ENCODE measurements around the gene HOXB7.

HOXB7 gene

DNA sequence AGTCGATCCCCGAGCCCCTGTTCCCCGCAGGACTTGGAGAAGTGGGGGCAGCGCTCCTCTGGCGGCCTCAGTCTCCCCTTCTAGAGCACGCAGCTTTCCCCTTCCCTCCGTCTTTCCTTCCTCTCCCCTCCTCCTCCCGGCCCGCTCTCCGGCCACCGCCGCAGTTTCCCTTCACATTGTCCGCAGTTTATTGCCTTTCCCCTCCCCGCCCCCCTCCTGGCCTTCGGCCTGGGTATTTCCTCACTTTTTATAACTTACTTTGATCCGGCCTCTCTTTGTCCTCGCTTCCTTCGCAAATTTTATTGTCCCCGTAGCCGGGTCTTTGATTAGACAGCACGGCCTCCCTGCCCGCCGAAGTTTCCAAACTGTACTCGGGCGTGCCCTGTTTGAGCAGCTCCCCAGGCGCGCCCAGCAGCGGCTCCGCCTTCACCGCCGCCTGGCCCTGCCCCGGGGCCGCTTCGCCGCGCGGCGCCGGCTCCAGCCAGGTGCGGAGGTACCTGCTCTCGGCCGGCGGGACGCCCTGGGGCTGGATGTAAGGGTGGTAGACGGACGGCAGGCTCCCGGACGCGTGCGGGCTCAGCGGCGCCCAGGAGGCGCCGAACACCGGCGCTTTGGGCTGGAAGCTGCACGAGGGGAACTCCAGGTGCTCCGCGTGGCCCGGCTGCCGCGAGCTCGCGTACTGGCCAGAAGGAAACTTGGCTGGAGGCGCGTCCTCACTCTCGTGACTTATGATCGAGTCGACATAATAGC, 14.9 kb upstream of the HOXB7 start:
- peak; percentile 77 for DNase-seq
- in situ Hi-C loops (cut with HindIII; ENCODE audit: low pct_ligation_motif_present, low pct_unique_long_range_greater_than_20kb, low sequenced_read_pairs), result no loop called here

DNA sequence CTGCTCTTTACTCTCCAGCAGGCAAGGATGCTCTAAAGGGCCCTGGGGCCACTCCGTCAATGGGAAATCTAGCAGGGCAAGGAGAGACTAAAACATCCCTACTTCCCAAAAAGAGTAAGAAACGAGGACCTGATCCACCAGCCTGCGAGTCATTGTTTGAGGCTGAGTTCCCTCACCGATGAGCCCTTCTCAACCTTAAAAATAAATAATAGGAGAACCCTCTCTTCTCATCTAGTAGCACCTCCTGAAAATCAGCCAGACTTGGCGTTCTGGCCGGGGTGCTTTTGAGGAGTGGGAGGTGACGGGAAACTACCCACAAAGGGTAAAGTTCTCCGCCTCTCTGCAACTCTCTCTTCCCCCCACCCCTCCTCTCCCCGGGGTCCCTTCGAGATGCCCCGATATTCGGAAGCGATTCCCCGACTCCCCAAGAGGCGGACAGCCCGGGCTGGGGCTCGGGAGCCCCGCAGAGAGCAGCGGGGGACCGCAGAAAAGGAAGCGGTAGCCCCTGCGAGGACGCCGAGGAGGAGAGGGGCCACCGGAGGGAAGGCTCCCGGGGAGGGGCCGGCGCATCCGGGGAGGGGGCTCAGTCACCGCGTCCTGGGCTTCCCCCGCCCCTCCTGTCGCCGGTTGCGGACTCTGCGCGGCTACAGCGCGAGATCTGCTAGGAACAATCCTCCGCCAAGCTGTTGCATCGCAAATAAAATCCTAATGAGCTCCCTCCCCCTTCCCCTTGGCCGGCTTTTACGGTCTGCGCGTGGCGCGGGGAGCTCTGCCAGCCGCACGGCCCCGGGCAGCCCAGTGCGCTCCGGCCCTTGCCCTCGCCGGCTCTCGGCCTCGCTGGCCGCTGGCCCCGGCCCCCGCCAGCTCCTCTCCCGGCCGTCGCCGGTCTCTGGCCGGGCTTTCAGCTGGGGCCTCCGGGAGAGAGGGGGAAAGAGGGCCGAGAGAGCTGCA, 14.0 kb upstream of the HOXB7 start:
- in situ Hi-C loops (cut with HindIII; ENCODE audit: low pct_ligation_motif_present, low pct_unique_long_range_greater_than_20kb, low sequenced_read_pairs), result no loop called here
- DNase-seq, result peak; percentile 62

DNA sequence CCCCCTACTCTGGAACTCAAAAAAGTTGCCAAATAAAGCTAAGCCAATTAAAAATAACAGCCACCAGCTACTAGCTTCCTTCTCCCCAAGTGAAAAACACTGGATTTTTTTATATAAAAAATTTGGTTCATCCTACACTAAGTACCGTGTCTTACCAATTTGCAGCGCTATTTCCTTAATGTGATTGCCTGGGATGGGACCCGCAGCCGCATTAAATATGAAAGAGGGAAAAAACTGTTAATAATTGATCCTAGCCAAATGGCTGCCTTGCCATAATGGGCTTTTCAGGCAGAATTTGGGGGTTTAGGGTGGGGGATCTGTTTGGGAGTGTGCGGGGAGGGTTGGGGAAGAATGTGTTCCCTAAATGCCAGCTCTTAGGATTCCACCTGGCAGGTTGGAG, 13.3 kb upstream of the HOXB7 start:
- in situ Hi-C loops (cut with HindIII; ENCODE audit: low pct_ligation_motif_present, low pct_unique_long_range_greater_than_20kb, low sequenced_read_pairs), result no loop called here
- DNase-seq, result no peak

DNA sequence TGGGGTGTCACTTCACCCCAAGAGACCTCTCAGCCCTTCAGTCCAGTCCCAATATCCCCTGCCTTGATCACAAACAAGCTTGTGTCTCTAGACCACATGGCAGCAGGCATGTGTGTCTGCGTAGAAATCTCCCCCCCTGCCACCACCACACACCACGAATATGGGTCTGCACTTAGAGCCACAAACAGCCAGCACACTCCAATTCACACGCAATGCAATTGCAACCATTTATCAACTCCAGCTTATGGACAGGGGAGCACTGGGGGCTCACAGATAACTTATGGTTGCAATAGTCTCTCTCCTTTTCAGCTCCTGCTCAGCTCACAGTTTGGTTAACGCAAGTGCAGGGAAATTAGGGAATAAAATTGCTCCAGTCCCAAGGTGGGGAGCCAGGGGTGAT, 12.8 kb upstream of the HOXB7 start:
- in situ Hi-C loops (cut with HindIII; ENCODE audit: low pct_ligation_motif_present, low pct_unique_long_range_greater_than_20kb, low sequenced_read_pairs), result no loop called here

DNA sequence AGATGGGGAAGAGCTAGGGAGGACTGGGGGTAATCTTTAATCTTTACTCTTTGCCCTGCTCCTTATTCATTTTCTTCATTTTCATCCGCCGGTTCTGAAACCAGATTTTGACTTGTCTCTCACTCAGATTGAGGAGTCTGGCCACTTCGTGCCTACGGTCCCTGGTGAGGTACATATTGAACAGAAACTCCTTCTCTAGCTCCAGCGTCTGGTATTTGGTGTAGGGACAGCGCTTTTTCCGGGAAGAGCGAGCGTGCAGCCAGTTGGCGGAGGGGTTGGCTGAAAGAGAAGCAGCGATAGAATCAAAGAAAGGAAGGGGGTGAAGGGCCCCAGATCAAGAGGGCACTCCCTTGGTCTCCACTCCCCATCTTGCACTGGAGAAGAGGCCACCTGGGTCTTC, 12.0 kb upstream of the HOXB7 start:
- in situ Hi-C loops (cut with HindIII; ENCODE audit: low pct_ligation_motif_present, low pct_unique_long_range_greater_than_20kb, low sequenced_read_pairs), result no loop called here
- no peak for DNase-seq

More for the DNA sequence above, 12.8 kb upstream of the HOXB7 start:
- no peak for DNase-seq

DNA sequence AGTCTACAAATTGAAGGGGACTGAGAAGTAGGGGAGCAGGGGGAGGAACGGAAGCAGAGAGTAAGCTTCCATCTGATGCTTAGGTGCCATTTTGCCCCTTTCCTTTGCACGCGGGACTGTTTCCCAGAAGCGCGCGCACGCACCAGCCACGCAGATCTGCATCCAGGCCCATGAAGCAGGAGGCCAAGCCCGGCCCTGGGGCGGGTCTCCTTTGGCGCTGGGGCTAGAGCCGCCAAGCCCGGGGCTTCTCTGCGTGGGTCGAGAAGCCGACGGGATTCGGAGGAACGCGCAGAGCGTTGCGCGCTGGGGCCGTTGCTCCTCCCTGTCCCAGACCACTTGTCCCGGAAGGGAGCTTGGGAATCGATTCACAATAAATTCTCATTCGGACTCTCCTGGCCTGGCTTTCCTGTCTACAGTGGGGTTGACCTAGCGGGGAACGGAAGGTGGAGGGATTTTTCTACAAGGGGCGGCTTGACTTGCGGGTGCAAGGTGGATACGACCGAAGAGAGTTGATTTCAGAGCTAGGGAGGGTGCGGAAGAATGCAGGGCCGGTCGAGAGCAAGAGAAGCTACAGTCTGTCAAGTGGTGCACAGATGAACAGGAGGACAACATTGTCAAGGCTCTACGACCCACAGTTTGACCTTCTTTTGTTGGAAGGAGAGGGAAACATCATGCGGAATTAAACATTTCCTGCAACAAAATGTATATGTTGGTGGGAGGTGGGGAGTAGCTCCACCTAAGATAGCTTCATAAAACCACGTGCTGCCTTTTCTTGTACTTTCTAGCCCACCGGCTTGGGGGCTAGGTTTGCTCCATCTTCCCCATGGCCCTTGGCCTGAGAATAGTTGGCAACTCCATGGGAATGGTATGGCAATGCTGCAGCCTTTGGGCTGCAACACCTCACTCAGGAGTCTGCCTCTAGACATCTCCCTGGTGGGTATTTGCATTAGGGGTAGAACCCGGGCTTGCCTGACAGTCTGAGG, 10.9 kb upstream of the HOXB7 start:
- in situ Hi-C loops (cut with HindIII; ENCODE audit: low pct_ligation_motif_present, low pct_unique_long_range_greater_than_20kb, low sequenced_read_pairs), result no loop called here
- no peak for DNase-seq

DNA sequence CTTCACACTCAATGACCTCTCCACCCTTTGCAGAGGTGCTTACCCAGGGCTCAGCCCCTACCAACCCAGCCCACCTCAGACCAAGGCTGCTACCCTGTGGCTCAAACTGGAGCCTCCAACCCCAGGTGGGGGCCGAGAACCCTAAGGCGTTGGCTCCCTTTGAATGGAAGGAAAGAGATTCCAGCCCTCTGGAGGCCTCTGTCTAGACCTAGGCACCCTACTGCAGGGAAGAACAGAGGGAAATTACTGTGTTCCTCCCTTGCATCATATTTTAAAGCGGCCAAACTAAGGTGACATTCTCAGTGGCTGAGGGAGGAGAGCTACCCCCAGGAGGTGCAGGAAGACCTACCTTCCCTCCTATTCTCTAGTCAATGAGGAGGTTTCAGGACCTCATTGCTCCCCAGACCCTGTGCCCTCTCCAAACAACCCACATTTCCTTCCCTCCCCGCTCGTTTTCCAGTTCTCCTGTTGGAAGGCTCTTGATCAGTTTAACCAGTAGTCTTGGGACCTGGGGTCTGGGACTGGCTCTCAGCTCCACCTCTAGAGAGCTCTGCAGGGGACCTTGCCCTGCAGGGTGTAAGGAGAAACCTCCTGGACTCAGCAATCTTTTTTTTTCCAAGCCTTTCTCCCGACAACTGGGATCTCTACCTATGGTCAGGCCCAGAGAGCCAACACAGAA, 9.8 kb upstream of the HOXB7 start:
- in situ Hi-C loops (cut with HindIII; ENCODE audit: low pct_ligation_motif_present, low pct_unique_long_range_greater_than_20kb, low sequenced_read_pairs), result no loop called here
- no peak for DNase-seq

DNA sequence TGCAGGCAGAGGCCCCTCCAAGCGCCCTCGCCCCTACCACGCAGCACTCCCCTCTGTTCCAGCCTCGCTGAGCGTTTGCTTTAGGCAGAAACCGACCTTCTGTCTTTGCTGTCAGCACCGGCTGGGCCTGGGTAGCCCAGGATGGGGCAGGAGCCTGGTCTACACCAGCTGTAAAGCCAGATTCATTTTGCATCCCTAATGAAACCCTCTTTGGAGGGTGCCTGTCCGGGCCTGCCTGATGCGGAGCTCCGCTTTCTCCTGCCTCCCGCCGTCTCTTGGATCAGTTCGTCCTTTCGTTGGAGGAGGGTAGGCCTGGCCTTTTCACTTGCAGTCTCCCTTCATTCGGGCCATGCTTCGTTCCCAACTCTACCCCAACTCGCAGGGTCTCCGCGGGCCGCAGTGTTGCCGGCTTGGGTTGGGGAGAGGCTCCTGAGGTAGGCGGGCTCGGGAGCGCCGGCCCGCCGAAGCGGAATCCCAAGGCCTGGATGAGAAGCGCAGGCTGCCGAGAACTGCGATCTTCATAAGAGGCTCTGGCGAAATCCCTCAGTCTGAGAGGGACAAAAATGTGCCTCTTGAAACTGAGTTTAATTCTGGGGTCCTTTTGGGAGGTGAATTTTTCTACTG, 9.1 kb upstream of the HOXB7 start:
- in situ Hi-C loops (cut with HindIII; ENCODE audit: low pct_ligation_motif_present, low pct_unique_long_range_greater_than_20kb, low sequenced_read_pairs), result no loop called here
- DNase-seq, result no peak

DNA sequence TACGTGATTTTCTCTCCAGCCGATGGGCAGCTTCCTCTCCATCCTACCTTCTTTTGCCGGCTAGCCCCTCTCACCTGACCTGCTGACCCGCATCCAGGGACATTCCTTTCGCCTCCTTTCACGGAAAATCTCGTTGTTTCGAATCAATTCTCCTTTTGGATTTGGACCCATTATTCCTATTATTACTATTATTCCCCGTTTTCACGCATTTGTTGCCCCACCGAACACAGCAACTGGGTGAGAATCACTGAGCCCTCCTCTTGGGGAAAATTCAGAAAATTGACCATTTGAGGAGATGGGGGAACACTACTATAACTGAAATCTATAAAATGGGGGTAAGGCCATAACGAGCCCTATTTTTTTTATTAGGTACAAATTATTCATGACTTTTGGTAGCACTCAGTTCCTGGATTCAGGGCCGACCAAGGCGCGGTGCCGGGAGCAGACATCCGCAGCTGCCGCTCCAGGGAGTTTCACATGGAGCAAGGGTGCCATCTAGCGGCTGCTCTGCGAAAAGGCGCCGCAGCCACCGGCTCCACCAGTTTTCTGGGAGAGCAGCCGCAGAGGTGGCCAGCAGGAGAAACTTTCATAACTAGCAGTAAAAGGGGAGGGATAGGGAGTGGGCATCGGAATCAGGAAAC, 7.6 kb upstream of the HOXB7 start:
- peak; percentile 91 for DNase-seq
- in situ Hi-C loops (cut with HindIII; ENCODE audit: low pct_ligation_motif_present, low pct_unique_long_range_greater_than_20kb, low sequenced_read_pairs), result no loop called here

DNA sequence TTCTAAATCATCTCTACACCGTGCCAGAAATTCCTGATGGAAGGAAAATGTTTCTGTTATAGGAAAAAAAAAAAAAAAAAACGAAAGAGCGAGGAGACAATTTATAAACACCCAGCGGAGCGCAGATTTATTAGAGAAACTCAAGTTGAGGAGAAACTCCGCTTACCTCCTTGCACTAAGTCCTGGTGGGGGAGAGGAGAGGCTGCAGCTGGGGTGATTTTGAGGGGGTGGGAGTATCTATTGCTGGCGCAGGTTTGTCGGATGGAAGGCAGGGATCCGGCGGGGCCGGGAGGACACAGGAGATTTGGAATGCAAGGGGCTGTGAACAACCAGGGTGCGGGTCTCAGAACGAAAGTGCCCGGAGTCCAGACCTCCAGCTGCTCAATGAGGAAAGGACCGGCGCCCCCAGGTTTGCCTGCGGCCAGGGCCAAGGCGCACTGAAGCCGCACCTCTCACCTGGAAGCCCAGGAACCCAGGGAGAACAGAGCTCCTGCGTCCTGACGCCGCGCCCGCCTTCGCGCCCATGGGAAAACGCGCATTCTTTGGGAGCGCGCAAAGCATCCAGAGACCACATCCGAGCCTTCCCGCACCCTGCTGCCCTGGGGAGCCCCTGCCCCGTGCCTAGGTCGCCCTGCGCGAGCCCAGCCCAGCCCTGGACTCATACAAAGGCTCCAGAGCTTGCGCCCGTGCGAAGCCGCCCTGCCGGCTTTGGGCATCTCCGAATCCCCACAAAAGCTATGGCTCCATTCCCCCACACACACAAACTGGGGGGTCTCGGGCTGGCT, 6.8 kb upstream of the HOXB7 start:
- no peak for DNase-seq
- in situ Hi-C loops (cut with HindIII; ENCODE audit: low pct_ligation_motif_present, low pct_unique_long_range_greater_than_20kb, low sequenced_read_pairs), result no loop called here

DNA sequence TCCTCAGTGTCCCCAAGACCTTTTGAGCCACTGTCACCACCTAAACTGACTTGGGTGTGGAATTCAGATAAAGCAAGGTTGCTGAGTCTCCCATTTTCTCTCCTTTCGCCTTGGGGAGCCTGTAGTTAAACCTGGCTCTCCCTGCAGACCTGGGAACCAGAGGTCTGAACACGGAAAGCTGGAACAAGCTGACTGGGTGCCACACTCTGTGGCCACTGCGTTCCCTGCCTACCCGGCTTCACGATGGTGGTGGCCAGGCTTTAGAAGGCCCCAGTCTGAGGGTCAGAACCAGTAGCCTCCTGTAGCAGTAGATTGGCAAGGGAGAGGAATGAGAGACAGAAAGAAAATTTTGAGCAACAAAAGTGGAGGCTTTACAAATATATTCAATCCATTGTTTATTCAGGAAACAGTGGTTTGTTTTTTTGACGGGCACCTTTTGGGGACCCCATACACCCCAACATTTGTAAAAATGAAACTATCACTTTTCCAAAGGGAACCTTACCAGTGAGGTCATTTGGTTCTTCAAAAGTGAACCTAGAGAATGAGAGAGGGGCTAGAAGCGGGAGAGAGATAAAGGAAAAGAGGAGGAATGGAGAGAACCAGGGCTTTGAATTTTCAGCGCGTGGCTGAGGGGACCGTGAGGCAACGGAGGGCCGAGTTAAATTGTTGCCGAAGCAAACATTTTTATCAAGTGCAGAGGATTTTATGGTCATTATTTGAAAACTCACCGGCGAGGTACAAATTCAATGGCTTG, 6.1 kb upstream of the HOXB7 start:
- in situ Hi-C loops (cut with HindIII; ENCODE audit: low pct_ligation_motif_present, low pct_unique_long_range_greater_than_20kb, low sequenced_read_pairs), result no loop called here

DNA sequence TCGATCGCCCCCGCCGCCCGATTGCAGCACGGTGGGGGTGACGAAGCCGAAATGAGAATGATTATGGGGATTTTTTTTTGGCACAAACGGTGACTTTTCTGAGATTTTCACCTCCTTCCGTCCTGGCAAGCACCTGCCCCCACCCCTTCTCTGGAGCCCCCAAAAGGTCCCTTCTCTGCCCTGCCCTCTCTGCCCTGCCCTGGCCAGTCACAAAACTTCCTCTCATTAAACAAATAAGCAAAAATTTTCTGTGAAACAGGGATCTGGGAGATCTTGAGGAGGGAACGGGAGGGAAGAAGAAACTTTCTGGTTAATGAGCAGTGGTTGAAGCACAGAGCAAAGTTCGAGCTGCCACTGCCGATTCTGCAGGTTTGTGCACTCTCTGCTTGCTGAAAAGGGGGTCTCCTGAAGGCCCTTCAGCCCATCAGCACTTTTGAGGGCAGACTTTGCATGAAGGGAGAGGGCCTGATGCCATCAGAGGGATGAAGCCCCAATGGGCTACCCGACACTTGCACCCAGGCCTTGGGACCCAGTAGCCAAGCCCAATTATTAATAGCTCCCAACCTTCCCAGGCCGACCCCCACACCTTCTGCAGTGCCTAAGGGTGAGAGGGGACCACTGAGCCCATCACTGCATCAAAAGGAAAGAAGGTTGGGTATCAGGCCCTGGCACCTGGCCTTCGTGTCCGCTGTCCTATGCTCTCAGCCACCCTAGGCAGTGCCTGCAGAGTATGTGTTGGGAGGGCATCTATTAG, 5.3 kb upstream of the HOXB7 start:
- in situ Hi-C loops (cut with HindIII; ENCODE audit: low pct_ligation_motif_present, low pct_unique_long_range_greater_than_20kb, low sequenced_read_pairs), result no loop called here
- no peak for DNase-seq

More for the DNA sequence above, 6.1 kb upstream of the HOXB7 start:
- DNase-seq, result no peak

DNA sequence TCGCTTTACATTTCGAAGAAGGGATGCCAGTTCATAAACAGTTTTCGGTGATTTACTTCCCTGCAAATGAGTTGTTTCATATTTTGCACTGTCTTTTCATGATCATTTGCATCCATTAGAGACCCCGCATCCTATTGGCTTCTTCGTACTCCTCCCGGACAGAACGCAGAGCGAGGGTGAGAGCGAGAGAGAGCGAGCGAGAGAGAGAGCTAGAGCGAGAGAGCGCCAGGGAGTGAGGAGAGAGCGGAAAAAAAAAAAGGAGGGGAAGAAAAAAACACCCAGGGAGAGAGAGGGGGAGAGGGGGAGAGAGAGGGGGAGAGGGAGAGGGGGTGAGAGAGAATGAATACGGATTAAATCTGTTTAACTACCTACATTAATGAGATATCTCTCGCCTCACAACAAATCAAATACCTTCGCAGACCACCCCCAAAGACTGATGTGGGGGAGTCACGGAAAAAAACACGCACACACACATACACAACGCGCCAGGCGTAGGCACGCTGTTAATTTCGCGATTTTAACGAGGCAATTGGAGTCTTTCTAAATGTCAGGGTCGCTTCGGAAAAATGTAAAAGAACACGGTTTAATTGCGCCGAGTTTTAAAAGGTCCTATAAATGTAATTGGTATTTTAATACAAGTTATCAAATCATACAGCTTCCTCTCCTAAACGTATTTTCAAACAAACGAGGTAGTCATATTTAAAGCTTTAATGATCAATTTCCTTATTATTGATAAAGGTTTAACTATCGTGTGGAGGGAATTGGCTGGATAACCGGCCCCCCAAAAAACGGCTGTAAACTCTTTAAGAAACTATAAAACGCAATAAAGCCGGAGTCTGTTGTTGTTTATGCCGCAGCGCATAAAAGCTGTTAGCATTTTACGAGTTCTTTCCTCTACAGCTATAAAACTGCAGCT, 4.5 kb upstream of the HOXB7 start, which contains the start of gene HOXB8:
Gene HOXB8, minus strand, starts transcription at position 246 of the 916 bp plus-strand sequence. CDS start 588 bp downstream, outside the sequence.
- no peak for DNase-seq
- in situ Hi-C loops (cut with HindIII; ENCODE audit: low pct_ligation_motif_present, low pct_unique_long_range_greater_than_20kb, low sequenced_read_pairs), result no loop called here
